Hematopoietic multipotent progenitor cell treated with erythropoietin and hydrocortisone succinate and interleukin-3 and kit ligand, for 4 days (in vitro differentiated cells): ENCODE data around the gene SLC2A11.

Experiments used
- DNase-seq: peaks from one replicate; pipeline ENCODE4 v3.0.0-alpha.2; 2015

Gene SLC2A11, protein sequence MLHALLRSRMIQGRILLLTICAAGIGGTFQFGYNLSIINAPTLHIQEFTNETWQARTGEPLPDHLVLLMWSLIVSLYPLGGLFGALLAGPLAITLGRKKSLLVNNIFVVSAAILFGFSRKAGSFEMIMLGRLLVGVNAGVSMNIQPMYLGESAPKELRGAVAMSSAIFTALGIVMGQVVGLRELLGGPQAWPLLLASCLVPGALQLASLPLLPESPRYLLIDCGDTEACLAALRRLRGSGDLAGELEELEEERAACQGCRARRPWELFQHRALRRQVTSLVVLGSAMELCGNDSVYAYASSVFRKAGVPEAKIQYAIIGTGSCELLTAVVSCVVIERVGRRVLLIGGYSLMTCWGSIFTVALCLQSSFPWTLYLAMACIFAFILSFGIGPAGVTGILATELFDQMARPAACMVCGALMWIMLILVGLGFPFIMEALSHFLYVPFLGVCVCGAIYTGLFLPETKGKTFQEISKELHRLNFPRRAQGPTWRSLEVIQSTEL

DNA sequence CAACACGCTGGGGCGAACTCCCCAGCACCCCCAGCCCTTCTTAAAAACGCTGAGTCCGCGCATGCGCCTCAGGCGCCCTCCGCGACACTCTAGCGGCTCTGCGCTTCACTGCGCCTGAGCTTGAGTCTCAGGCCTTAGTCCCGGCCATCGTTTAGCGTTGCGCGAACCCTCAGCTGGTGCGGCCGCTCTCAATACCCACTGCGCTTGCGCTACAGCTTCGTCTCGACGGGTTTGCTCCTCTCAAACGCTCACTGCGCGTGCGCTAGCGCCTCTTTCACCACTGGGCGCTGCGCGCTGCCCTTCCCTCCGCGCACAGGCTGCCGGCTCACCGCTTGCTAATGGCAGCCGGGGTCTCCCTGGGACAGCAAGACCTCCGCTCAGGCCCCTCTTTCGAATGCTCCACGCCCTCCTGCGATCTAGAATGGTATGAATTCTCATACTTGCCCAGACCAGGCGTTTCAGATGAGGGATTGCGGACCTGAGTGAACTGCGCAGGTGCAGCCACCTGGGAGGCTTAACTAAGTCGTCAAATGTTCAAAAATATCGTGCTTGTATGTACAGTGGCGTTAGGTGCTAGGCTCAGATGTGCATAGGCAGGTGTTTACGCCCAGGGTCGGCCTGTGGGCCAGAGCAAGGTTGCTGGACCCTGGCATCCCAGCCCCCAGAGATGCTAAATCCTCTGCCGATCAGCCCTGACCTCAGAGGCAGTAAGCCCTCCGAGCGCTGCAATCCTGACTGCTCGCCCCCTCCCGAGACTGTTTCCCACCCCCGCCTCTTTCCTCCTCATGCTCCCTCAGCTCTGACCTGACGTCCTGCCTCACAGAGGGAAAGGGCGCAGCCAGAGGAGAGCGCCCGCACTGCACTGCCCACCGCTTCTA is at the start of gene SLC2A11:
TSS of gene SLC2A11 (plus strand) at position 270 of the 878 bp plus-strand sequence. CDS start at position 395, 125 bp downstream.
- peak; percentile 99 for DNase-seq

DNA sequence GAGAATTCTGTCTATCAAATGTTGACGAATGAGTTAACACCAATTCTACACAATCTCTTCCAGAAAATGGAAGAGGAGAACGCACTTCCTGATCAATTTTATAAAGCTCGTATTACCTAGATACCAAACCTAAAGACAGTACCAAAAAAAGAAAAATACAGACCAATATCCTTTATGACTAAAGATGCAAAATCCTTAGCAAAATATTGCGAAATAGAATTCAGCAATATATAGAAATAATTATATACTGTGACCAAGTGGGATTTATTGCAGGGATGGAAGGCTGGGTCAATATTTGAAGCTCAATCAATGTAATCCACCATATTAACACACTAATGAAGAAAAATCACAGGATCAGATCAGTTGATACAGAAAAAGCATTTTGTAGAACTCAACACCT is 45.3 kb upstream of the SLC2A11 start:
- no peak for DNase-seq

DNA sequence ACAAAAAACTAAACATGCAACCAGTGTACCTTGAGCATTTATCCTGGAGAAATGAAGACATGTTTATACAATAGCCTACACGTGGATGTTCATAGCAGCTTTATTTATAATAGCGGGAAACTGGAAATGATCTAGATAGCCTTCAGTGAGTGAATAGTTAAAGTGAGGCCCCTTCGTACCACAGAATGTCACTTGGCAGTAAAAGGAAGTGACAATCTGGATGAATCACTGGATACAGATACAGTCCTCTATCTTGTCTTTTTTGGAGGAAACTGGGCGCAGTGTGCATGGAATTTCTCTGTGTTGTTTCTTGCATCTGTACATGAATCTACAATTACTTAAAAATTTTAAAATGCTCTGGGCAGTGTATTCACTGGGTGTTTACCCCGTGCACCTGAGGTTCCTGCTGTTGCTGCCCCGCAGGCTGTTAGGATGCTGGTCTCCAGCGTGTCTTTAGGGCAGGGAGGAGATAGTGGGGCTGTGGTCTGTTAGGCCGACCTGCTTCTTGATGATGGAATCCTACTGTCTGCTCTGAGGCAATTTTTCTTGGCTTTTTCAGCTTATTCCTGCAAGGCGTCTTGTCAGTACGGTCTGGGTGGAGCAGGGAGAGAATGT is 42.0 kb upstream of the SLC2A11 start:
- DNase-seq, result no peak

DNA sequence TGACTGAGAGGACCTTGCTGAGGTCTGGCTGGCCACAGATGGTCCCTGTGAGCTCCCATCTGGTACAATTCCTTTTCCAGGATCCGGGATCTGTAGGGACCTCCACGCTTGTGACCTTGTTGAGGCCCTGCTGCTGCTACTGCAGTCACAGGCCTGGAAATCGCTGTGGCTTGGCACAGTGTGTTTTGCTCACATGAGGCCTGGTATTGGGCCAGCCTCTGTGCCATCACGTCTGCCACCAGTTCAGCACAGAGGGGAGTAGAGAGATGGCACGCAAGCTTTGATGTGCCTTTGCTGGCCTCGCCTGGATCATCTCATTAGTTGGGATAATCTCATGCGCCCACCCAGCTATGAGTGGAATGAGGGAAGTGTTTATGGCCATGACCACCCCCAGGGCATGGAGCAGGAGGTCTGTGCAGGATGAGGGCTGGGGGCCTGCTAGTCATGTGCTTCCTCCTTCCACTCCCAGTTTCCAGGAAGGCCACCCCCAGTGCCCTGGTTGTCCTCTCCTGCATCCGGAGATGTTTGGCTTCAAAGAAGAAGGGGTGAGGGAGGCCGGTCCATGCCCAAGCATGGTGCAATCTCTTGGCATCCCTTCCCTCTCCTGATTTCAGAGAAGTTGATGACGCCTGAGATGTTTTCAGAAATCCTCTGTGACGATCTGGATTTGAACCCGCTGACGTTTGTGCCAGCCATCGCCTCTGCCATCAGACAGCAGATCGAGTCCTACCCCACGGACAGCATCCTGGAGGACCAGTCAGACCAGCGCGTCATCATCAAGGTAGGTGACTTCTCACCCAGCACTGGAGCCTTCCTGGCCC is 41.3 kb upstream of the SLC2A11 start:
- no peak for DNase-seq

DNA sequence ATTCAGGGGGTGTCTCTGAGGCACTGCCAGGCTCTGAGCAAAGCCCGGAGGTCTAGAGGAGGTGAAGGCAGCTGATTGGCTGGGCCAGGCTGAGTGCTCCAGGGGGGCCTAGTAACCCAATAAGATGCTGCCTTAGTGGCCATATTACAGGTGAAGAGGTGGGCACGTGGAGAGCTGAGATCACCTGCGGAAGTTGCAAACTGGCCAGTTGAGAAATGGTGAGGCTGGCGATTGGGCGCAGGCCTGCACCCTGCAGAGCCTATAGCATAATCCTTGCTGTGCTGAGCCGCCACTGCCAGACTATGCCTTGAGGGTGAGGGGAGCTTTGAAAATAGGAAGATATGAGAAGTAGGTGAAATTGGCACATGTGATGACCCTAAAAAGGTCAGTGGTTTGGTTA is 40.5 kb upstream of the SLC2A11 start:
- DNase-seq, result no peak

DNA sequence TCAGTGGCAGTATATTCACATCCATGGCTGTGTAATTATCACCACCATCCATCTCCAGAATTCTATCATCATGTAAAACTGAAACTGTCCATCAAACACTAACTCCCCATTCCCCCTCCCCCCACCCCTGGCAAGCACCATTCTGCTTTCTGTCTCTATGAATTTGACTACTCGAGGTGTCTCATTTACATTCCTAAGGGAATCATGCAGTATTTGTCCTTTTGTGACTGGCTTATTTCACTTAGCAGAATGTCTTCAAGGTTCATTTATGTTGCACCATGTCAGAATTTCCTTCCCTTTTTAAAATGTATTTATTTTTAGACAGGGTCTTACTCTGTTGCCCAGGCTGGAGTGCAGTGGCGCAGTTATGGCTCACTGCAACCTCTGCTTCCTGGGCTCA is 39.1 kb upstream of the SLC2A11 start:
- DNase-seq, result no peak

DNA sequence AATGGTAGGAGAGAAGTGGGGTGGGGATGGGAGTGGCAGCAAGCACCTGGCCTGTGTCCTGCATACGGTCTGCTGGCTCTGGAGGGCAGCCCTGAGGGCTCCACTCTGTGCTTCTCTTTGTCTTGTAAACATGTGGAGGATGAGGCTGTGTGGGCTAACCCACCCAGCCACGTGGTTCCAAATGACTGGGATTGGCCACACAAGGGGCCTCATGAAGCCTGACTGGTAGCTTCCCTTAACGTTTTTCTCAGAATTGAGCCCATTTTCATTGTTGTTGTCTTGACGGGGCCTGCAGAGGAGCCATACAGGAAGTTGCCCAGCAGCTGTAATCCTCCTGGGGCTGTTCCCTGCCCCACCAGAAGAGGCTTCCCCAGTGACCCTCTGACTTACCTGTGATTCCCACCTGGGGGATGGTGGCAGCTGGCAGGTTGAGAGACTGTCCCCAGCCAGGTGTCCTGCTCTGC is 36.9 kb upstream of the SLC2A11 start:
- DNase-seq, result peak; percentile 24

DNA sequence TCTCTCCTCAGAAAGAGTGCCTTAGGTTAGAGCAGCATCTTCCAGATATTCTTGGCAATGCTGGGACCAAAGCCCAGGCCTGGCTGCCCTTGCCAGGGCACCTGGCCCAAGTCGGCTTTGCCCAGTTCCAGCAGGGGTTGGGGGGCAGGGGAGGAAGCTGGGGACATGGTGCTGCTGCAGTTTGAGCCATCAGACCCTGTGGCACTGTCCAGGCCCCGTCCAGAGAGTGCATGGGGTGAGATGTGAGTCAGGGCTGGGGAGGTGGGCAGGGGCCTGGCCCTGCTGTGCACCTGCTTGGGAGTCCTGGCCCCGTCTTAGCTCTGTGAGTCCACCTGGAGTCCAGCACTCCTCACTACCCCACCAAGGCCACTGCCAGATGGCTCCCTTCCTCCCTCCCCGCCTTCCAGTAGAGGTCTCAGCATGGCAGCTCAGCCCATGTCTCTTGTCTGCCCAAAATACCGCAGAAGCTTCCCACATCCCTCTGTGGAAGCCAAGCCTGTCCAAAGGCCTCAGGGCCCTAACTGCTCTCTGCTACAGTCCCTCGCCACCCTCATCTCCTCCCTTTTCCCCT is 35.5 kb upstream of the SLC2A11 start:
- no peak for DNase-seq

DNA sequence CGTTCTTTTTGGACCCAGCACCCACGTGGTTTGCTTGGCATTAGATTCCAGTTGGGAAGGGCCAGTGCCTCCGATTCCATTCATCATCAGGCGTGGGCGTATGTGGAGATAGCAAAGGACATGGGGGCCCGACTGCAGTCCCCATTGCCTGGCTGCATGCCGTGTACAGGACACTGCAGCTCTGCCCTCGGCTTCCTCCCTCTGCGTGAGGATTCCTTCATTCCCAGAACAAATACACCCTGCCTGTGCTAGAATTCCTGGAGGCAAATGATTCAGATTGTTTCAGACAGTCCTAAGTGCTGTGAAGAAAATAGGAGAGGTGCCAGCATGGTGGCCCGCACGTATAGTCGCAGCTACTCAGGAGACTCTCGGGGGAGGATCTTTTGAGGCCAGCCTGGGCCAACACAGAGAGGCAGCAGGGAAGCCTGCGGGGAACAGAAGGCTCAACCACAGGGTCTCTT is 34.3 kb upstream of the SLC2A11 start:
- no peak for DNase-seq

DNA sequence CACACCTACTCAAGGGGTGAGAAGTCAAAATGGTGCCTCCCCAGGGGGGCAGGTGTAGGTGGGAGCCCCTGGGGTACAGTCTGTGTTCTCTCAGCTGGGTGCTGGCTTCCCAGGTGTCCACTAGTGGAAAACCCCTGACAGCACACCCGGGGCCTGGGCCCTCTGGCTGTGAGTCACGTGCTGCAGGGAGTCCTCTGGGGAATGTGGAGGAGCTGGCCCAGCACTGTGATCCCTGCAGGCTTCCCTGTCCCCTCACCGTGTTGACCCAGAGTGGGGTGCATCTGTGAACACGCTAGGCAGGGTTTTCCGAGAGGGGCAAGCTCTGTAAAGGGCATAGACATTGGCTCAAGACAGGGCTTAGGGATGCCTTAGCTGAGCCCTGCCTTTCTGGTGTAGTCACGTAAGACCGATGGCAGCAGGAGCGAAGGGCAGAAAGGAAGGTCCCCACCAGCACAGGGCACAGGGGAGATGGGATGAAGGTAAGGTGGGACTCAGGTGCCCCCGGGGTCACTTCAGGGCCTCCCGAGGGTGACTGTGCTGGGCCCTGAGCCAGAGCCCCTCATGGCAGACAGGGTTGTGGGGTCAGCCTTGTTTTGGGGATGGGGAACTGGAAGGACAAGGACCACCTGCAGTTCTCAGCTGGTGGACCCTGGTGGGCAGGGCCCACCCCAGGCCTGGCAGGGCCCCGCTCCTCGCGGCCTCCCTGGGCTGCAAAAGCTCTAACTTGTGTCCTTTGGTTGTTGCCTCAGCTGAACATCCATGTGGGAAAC is 33.0 kb upstream of the SLC2A11 start:
- DNase-seq, result no peak

DNA sequence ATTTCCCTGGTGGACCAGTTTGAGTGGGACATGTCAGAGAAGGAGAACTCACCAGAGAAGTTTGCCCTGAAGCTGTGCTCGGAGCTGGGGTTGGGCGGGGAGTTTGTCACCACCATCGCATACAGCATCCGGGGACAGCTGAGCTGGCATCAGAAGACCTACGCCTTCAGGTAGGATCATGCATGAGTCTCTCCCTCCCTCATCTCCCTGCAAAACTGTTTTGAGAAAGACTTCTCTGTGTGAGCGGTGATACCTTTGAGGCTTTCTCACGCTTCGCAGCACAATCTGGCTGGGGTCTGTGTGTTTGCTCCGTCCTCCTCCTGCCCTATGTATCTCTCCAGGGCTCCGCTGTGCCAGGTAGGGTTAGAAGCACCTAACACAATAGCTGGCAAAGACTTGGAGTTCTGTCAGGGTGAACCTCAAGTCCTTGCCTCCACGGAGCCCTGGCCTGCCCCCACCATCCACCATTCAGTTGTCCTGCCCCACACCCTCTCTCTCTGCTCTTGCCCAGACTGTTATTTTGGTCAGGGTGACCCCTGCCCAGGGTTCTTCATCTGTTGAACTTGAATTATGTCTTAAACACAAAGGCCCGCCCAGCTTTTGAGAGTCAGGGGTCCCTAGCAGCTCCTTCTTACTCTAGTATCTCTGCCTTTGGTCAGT is 32.3 kb upstream of the SLC2A11 start:
- DNase-seq, result no peak

DNA sequence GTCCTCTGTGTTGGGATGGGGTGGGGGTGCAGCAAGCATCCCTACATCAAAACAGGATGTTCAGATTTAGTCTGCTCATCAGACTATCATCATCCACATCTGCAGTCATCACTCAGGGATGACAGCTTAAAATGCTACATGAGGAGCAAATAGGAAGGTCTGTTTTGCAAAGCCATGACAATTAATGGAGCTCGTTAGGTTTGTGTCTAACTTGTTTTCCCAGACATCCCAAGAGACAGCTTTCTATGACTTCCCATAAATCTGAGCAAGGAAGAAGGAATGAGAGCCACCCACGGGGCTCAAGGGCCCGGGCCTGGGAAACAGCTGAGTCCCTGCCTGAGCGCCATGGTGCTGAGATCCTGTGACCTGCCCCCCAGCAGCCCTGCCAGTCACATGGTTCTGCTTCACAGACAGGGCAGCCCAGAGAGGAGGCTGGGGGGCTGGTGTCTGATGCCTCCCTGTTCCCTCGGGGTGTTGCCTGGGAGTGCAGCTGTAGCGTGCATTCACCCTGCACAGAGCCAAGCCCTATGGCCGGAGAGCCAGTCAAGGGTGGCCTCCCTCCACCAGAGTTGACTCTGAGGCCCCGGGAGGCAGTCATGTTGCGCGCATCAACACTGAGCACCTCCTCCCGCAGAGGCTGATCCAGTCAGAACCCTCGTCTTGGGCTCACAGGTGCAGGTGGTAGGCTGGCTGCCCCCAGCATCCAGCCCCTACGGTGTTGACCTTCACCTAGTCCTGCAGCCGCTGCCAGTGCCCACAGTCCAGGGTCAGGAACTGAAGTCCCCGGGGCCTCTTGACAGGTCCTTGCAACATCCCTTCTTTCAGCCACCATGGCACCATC is 30.9 kb upstream of the SLC2A11 start:
- no peak for DNase-seq

DNA sequence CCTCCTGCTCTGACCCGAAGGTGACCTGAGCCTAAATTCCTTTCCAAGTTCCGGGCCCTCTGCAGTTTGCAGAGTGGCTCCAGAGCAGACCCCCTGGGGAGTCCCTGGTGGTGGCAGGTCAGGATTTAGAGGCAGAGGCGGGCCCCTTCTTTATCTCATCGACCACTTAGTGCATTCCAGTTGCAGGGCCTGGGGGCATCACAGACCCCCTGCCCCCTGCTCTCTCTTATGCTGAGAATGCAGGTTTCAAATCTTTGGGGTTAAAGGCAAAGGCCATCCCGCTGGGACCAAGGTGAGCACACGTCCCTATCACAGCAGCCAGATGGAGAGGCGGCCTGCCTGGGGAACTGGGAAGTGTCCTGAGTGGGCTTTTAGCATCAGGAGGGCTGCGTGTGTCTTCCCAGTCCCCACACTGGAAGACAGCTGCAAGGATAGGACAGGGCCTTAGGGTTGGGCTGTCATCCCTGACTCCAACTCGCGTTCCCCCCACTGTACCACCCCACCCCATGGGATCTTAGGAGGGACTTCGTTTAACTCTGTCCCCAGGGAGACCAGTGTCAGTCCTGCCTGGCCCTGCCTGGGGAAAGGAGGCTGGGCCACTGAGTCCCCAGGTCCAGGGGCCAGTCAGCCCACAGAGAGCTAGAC is 30.2 kb upstream of the SLC2A11 start:
- no peak for DNase-seq

DNA sequence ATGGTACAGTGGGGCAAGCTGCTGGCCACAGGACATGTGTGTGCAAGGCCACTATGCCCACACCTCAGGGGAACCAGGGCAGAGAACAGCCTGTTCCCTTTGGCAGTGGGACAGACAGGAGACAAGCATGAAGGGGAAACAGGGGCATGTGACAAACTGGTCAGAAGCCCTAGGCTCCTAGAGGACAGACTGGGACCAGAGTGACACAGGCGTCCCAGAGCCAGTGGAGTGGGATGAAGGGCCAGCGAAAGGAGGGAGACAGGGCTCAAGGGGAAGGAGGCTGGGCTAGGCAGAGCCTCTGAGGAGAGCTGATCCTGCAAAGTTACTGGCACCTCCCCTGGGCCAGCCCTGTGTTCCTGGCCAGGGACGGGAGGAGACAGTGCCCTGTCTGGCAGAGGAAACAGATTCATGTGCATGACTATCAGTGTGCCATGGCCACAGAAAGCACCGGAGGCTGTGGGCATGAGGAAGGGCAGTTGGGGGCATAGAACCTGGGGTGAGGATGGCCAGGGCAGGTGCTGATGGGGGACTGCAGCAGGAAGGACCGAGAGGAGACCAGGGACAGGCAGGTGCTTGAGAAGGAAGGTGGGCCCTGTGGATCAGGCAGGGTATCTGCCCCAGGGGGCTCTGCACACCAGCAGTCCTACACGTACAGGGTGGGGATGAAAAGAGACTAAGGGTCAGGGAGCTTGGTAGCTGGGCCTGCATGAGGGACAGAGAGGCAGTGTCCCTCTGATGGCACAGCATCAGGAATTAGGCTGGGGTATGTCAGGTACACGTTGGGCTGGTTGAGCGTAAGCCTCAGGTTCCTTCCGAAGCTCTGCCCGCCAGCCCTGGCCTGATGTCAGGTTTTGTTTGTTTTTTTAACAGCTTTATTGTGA is 28.6 kb upstream of the SLC2A11 start:
- no peak for DNase-seq

DNA sequence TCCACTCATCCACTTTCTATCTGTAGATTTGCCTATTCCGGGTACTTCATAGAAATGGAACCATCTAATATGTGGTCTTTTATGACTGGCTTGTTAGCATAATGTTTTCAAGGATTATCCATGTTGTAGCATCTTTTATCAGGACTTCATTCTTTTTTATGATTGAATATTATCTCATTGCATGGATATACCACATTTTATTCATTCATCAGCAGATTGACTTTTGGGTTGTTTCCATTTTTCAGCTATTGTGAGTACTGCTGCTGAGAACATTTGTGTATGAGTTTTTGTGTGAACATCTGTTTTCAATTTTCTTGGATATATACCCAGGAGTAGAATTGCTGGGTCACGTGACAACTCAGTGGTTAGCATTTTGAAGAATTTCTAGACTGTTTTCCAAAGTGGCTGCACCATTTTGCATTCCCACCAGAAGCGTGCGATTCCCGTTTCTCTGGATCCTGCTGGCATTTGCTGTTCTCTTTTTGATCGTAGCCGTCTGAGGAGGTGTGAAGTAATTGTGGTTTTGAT is 27.8 kb upstream of the SLC2A11 start:
- no peak for DNase-seq

DNA sequence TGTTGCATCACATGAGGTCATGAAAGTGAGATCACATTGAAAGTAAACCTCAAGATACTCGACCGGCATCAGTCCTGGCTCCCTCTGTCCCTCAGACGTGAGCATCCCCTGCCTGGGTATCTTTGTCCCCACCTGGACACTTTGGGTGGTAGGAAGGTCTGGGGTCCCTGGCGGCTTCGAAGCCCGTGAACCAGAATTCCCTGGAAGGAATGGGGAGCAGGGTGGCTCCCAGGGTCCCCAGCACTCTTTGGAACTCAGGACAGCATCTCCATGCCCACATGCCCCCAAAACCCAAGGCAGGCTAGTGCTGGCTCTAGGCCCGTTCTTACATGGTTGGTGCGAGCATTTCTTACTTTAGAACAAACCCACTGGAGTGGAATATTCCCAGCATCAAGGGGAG is 26.4 kb upstream of the SLC2A11 start:
- DNase-seq, result no peak

DNA sequence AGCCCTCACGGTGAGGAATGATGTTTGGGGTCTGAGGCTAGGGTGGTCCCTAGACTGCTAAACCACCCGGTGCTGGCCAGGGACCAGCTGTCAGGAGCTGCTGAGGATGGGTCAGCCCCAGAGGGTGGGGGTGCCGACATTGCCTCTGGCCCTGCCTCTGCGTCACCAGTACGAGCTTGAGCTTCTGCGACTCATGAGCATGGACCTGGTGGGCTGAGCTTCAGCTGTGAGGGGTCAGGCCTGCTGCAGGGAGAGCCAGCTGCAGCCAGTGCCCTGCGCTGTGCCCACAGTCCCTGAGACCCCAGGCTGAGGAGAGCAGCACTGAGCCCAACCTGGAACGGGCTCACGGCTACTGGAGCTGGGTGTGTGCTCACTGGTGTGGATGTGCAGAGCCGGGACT is 25.9 kb upstream of the SLC2A11 start:
- no peak for DNase-seq
